Nephron progenitor cell (in vitro differentiated cells): Measurements from ENCODE around the gene UMPS.

Experiments used
- DNase-seq: peaks from one replicate; pipeline ENCODE4 v3.0.0; 2021
- H3K27ac Mint-ChIP-seq: 2 replicates; pipeline ENCODE4 v1.8.0; 2021; ENCODE audit warnings: mild to moderate bottlenecking, moderate library complexity, mixed read lengths
- H3K27me3 Mint-ChIP-seq: 2 replicates; pipeline ENCODE4 v1.8.0; 2021; ENCODE audit warnings: mild to moderate bottlenecking, low read depth, mixed read lengths; ENCODE audit not compliant: poor library complexity
- H3K36me3 Mint-ChIP-seq: 2 replicates; pipeline ENCODE4 v1.8.0; 2021; ENCODE audit warnings: low read depth, mixed read lengths
- H3K4me1 Mint-ChIP-seq: 2 replicates; pipeline ENCODE4 v1.8.0; 2021; ENCODE audit warnings: mixed read lengths
- H3K4me3 Mint-ChIP-seq: 2 replicates; pipeline ENCODE4 v1.8.0; 2021; ENCODE audit warnings: mild to moderate bottlenecking, moderate library complexity, mixed read lengths
- H3K9me3 Mint-ChIP-seq: 2 replicates; pipeline ENCODE4 v1.8.0; 2021; ENCODE audit warnings: mild to moderate bottlenecking, moderate library complexity, mixed read lengths
- CTCF ChIP-seq: fragments of 200-600 bp; sonication (generic); IDR thresholded peaks from 2 replicates; pipeline ENCODE4 v1.5.0; 2021; ENCODE audit warnings: antibody characterized with exemption

UMPS gene

GRCh38 chr3:124696006-124696405, 34.2 kb upstream of the UMPS start:
- H3K27me3 Mint-ChIP-seq = peaks cover 9% of the 10 kb centered on the region
- H3K36me3 Mint-ChIP-seq = peaks cover 5% of the 10 kb centered on the region
- H3K27ac Mint-ChIP-seq = no peak overlapping the region
- H3K4me1 Mint-ChIP-seq = no peaks in the 10 kb centered on the region
- no peaks in the 10 kb centered on the region for H3K9me3 Mint-ChIP-seq
- TF ChIP-seq CTCF = no peak
- H3K4me3 Mint-ChIP-seq = no peak overlapping the region
- DNase-seq = no peak

- TF ChIP-seq CTCF = no peak
- no peak for DNase-seq
- peaks cover 5% of the 10 kb centered on the region for H3K36me3 Mint-ChIP-seq
- peaks cover 9% of the 10 kb centered on the region for H3K27me3 Mint-ChIP-seq
- H3K27ac Mint-ChIP-seq = no peak overlapping the region
- H3K4me1 Mint-ChIP-seq = no peaks in the 10 kb centered on the region
- no peaks in the 10 kb centered on the region for H3K9me3 Mint-ChIP-seq
- no peak overlapping the region for H3K4me3 Mint-ChIP-seq
Measured at GRCh38 chr3:124697302-124697701, 33.0 kb upstream of the UMPS start.

- no peak for DNase-seq
- Mint-ChIP-seq H3K9me3 (no peaks in the 10 kb centered on the region), H3K27me3 (peaks cover 9% of the 10 kb centered on the region), H3K4me1 (no peaks in the 10 kb centered on the region), H3K4me3 (no peak overlapping the region), H3K27ac (no peak overlapping the region), H3K36me3 (peaks cover 5% of the 10 kb centered on the region)
- TF ChIP-seq CTCF = no peak
Measured at GRCh38 chr3:124698030-124698770, 32.1 kb upstream of the UMPS start.

DNA sequence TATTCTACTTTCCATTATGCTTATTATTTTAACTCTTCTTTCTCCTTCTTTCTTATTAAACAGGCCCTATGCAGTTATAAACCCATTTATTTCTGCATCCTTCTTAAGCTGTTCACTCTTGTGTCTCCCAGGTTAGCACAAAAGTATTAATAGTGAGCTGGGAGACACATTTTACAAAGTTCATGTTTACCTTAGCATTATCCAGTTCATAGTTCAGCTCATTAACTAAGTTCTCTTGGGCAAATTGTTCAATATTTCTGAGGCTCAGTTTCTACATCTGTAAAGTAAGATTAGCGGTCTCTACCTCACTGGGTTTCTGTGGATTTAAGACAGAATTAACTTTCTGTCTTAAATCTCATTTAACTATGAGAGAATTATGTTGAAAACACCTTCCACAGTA, 31.2 kb upstream of the UMPS start:
- Mint-ChIP-seq H3K4me3 (no peak overlapping the region), H3K27me3 (peaks cover 9% of the 10 kb centered on the region), H3K27ac (no peak overlapping the region), H3K9me3 (no peaks in the 10 kb centered on the region), H3K36me3 (peaks cover 5% of the 10 kb centered on the region), H3K4me1 (no peaks in the 10 kb centered on the region)
- no peak for DNase-seq
- no peak for TF ChIP-seq CTCF

DNA sequence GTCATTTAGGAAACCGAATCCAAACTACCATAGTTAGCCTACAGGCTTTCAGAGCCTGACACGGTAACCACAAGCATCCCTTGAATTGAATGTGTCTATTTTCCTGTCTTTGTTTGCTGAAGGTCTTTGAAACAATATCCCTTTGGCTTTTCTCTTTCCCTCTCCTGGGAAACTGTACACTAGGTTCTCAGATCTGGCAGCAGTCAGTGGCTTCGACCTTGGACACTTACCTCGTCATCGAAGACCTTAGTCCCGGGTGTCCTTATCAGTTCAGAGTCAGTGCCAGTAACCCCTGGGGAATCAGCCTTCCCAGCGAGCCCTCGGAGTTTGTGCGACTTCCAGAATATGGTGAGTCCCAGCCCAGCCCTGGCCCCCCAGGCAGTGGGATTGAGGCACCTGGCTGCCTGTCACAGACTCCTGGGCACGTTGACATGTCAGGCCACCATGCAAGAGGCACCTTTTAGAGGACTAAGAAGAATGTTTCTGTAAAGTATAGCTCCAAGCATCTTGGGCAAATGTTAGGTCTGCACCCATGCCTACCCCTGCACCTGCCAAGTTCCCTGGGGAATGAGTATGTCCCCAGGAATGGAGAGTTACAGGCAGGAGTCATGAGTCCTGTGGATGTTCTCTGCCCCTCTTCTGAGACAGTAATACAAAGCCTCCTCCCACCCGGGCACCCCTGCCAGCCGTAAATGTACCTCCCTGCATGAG, 30.4 kb upstream of the UMPS start:
- DNase-seq = no peak
- no peak for TF ChIP-seq CTCF
- peaks cover 5% of the 10 kb centered on the region for H3K36me3 Mint-ChIP-seq

More for the DNA sequence above, 30.4 kb upstream of the UMPS start:
- H3K27ac Mint-ChIP-seq = no peak overlapping the region
- no peaks in the 10 kb centered on the region for H3K4me1 Mint-ChIP-seq
- H3K27me3 Mint-ChIP-seq = peaks cover 5% of the 10 kb centered on the region
- H3K4me3 Mint-ChIP-seq = no peak overlapping the region
- no peaks in the 10 kb centered on the region for H3K9me3 Mint-ChIP-seq
